Measurements from ENCODE around the gene KIAA0513.

DNA sequence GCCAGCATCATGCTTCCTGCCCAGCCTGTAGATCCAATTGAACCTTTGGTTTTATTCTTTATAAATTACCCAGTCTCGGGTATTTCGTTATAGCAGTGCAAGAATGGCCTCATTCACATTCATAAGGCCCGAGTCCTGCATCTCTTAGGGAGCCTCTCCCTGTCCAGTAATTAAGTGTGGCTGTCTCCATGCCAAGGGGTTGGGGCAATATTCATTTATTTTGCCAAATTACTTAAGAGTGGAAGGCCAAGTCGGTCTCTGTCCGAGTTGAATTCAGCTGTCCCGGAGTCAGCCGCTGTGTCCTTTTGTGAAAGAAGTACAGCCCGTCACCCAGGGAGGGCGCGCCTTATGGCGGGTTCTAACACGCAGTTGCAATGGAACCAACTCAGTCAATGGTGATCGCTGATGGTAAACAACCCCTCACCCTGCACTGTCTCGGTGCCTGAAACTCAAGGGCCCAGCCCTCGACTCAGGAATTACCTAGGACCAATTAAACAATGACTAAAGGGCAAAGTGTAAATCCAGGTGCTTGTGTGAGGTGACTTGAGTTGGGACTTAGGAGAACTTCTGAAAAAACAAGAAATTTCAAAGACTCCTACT lies 22.2 kb downstream of the KIAA0513 start:
- TF ChIP-seq POLR2A (IDR thresholded peaks at IDR 0.05): no peak
- TF ChIP-seq, protein P1, sequence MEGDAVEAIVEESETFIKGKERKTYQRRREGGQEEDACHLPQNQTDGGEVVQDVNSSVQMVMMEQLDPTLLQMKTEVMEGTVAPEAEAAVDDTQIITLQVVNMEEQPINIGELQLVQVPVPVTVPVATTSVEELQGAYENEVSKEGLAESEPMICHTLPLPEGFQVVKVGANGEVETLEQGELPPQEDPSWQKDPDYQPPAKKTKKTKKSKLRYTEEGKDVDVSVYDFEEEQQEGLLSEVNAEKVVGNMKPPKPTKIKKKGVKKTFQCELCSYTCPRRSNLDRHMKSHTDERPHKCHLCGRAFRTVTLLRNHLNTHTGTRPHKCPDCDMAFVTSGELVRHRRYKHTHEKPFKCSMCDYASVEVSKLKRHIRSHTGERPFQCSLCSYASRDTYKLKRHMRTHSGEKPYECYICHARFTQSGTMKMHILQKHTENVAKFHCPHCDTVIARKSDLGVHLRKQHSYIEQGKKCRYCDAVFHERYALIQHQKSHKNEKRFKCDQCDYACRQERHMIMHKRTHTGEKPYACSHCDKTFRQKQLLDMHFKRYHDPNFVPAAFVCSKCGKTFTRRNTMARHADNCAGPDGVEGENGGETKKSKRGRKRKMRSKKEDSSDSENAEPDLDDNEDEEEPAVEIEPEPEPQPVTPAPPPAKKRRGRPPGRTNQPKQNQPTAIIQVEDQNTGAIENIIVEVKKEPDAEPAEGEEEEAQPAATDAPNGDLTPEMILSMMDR (IDR thresholded peaks at IDR 0.05): no peak

Data from thyroid gland (tissue), 4 donors.